Left forelimb (tissue), 1 donor: Measurements from ENCODE around the gene NCBP1.

ENCODE experiments used
- DNase-seq: peaks from one replicate; pipeline ENCODE4 v3.0.0-alpha.2; 2018; ENCODE audit warnings: low spot score

NCBP1 gene

DNA sequence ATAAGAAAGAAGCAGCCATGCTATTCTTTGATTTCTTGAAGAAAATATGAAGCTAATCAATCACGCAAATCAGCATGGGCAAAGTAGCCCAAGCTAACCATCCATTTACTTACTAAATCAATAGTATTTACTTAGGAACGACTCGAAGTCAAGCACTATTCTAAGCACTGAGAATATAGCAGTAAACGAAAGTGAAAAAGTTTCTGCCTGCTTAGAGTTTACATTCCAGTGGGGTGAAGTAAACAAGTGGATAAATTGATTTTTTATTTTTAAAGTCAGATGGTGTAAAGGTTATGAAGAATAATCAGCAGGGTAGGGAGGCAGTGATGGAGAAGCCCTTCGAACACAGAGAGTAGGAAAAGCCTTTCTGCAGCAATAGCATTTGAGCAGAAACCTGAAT, 6.0 kb upstream of the NCBP1 start:
- DNase-seq, result no peak

DNA sequence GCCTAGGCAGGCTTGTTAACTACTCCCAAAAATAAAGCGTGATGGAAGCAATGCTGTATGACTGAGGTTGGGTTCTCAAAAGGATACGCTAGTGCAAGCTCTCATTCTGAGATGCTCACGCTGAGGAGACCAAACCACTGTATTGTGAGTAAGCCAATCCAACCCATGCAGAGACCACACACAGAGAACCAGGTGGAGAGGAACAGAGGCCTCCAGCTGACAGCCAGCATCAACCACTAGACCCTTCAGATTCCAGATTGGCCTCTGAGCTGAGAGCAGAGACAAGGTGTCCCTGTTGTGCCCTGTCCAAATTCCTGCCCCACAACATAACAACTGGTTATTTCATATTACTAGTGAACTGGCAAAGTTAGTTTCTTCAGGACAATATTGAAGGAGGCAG, 5.0 kb upstream of the NCBP1 start:
- DNase-seq, result no peak

DNA sequence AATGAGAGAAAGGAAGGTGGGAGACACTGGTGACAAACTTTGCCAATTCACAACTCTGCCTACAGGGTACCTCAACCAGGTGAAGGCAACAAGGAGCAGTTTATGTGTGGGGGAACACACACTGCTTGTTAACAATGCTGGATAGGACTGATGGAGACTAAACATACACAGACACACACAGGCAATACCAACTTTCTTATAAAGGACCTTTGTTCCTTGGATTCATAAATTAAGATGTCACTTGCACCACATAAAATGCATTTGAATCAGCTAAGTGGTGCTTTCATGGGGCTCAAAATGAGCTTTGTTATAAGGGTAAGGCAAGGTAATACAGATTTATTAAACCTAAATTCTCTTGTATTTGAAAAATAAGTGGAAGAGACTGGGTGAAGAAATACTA, 4.5 kb upstream of the NCBP1 start:
- DNase-seq, result no peak

DNA sequence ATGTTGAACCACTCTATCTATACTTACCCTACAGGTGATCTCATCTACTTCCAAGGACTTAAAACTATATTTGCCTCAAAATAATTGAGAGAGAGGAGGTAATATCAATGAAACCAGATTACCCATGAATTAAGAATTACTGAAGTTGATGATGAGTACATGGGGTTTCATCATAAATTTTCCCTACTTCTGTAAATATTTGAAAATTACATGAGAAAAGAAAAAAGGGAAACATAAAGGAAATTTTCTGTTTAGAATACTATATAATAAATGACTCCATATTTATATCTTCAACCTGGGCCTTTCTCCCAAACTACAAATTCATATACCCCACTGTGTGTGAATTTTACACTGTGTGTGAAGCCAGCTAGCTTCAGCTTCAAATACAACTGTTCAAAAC, 3.0 kb upstream of the NCBP1 start:
- no peak for DNase-seq

GRCh38 chr9:97632248-97632984, 1.2 kb upstream of the NCBP1 start:
- no peak for DNase-seq

DNA sequence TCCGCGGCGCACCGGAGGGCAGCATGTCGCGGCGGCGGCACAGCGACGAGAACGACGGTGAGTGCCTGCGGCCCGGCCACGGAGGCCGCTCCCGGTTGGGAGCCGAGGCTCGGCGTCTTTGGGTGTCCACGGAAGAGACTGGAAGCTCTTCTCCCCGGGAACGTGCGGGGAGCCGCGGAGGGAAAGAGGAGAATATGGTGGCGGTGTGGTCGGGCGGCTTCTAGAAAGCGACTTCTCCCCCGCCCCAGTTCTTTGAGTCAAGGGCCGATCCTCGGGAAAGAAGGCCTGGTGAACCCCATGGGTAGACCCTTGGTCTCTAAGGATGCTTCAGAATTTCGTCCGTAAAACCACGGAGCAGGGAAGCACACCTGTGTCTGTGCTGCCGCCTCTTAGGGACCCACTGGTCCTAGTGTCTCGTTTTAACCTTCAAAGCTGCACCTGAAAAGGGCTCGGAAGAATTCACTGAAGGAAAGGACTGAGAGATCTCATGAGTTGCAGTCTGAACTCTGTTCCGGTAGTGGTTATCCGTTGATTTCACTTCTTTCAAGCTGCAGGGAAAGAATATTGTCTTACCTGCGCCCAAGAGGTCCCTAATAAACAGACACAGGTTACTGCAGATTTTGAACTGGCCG, 354 bp downstream of the NCBP1 start:
- no peak for DNase-seq

GRCh38 chr9:97635026-97635425, 1.4 kb downstream of the NCBP1 start:
- no peak for DNase-seq

- no peak for DNase-seq
Observed at GRCh38 chr9:97636903-97637302, 3.3 kb downstream of the NCBP1 start.

- DNase-seq, result no peak
Observed at GRCh38 chr9:97638666-97639065, 5.0 kb downstream of the NCBP1 start.

DNA sequence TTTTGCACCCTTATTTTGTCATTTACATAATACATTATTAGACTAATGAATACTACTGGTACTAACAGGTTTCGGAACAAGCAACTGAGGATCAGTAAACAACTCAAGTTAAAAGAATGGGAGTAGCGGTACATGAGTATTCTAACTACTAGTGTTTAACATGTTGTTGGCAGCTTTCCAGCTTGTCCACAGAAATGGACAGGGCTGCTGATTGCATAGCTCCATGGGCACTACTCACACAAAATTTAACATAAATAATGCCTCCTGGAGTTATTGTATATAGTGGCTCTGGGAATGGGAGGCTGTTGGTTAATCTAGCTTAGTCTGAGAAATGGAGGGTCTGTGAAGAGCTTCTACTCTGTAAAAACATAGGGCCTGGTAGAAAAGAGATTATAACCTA, 6.7 kb downstream of the NCBP1 start:
- DNase-seq, result no peak

- no peak for DNase-seq
Observed at GRCh38 chr9:97645720-97646119, 12.1 kb downstream of the NCBP1 start.

- no peak for DNase-seq
Observed at GRCh38 chr9:97647996-97648395, 14.4 kb downstream of the NCBP1 start.

GRCh38 chr9:97651646-97652045, 18.0 kb downstream of the NCBP1 start:
- DNase-seq, result no peak

- no peak for DNase-seq
Observed at GRCh38 chr9:97658707-97659106, 25.1 kb downstream of the NCBP1 start.

- DNase-seq, result no peak
Observed at GRCh38 chr9:97659771-97660170, 26.1 kb downstream of the NCBP1 start.

DNA sequence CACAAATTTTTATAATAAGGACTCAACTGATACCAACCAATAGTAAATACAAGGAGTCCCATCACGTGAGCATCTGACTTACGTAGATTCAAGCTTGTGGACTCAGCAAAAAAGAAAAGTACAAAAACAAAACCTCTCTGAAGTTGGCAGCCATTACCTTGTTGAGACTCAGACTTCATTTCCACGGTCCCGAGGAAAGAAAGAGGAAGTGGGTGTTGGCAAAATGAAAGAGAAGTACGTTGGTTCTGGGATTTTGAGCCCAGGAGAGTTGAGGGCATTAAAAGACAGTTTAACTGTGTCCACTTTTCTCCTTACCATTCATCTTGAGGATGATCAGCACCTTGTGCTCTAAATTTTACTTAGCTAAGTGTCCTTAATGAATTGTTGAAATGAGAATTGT, 26.7 kb downstream of the NCBP1 start:
- no peak for DNase-seq

DNA sequence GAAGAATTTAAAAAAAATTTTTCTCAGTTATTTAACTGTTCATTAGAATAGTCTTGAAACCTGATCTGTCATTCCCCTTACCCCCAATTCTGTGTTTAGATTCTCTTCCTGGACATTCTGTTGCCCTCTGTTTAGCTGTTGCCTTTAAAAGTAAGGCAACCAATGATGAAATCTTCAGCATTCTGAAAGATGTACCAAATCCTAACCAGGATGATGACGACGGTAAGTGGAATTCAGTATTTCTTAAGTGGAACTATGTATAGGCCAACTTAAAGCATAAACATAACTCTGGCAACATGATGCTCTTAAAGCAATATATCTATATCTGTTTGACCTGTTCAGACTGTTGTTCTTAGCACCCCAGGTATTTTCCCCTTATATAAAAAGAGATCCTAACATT, 27.2 kb downstream of the NCBP1 start:
- no peak for DNase-seq

- no peak for DNase-seq
Observed at GRCh38 chr9:97665742-97666141, 32.1 kb downstream of the NCBP1 start.

DNA sequence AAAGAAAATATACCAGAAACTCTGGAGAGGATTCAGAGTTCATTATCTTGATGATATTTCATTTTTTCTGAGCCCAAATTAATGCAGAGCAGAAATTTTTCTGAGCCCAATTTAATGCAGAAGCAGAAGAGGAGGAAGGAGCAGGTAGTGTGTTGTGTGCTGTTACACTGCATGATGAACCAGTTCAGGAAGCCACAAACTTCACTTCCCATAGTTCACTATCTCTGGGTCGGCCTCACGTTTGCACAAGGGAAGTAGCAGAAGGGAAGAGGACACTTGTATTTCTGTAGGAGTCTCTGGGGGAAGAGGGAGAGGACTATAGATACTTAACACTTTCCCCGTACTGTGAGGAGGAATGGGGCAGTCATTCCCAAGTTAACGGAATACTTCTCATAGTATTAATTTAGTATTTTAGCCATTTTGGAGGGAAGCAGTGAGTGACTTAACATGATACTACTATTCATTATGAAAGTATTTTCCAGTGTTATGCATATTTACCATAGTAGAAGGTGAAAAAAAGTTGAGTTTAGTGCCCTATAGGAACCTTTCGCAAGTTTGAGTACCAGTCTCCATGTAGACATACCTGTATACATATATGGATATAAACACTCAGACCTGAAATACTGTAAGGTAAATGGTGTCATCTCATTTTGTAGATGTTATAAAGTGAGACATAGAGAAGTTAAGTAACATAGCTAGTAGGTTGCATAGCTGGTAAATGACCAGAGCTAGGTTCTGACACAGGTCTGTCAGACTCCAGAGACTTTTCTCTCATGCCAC, 33.5 kb downstream of the NCBP1 start:
- DNase-seq, result no peak

GRCh38 chr9:97668485-97668884, 34.9 kb downstream of the NCBP1 start:
- no peak for DNase-seq

GRCh38 chr9:97670586-97670985, 37.0 kb downstream of the NCBP1 start:
- DNase-seq, result no peak

- DNase-seq, result no peak
Observed at GRCh38 chr9:97672403-97672802, 38.8 kb downstream of the NCBP1 start.

GRCh38 chr9:97673922-97674321, 40.3 kb downstream of the NCBP1 start:
- DNase-seq, result no peak
